ENCODE results near the gene ABR.

Gene ABR

GRCh38 chr17:1059131-1059795 lies 120.5 kb downstream of the ABR start:
- Histone ChIP-seq H3K4me3 (ENCODE audit: low read depth, low read length) (no peak overlapping the region), H3K9me3 (ENCODE audit: control insufficient read depth, insufficient read depth, low read length) (peaks cover 5% of the 10 kb centered on the region; the same call in 1 of the 2 replicates), H3K4me1 (ENCODE audit: control insufficient read depth, insufficient read depth, low read length) (no peaks in the 10 kb centered on the region), H3K27me3 (ENCODE audit: control insufficient read depth, insufficient read depth, low read length) (no peaks in the 10 kb centered on the region), H3K36me3 (ENCODE audit: control insufficient read depth, insufficient read depth, low read length) (peaks cover 18% of the 10 kb centered on the region), H3K27ac (ENCODE audit: low read depth, low read length) (no peak overlapping the region), H3K9ac (ENCODE audit: low read depth, low read length) (no peak overlapping the region)

GRCh38 chr17:1058423-1059130 lies 121.2 kb downstream of the ABR start:
- Histone ChIP-seq H3K9ac (ENCODE audit: low read depth, low read length) (no peak overlapping the region), H3K27ac (ENCODE audit: low read depth, low read length) (no peak overlapping the region), H3K9me3 (ENCODE audit: control insufficient read depth, insufficient read depth, low read length) (peaks cover 5% of the 10 kb centered on the region; the same call in 1 of the 2 replicates), H3K36me3 (ENCODE audit: control insufficient read depth, insufficient read depth, low read length) (peaks cover 18% of the 10 kb centered on the region), H3K27me3 (ENCODE audit: control insufficient read depth, insufficient read depth, low read length) (no peaks in the 10 kb centered on the region), H3K4me3 (ENCODE audit: low read depth, low read length) (no peak overlapping the region), H3K4me1 (ENCODE audit: control insufficient read depth, insufficient read depth, low read length) (no peaks in the 10 kb centered on the region)

- no peaks in the 10 kb centered on the region for H3K4me1 ChIP-seq (ENCODE audit: control insufficient read depth, insufficient read depth, low read length)
- H3K9me3 ChIP-seq (ENCODE audit: control insufficient read depth, insufficient read depth, low read length), result no peaks in the 10 kb centered on the region
- H3K9ac ChIP-seq (ENCODE audit: low read depth, low read length), result no peak overlapping the region
- H3K36me3 ChIP-seq (ENCODE audit: control insufficient read depth, insufficient read depth, low read length), result peaks cover 12% of the 10 kb centered on the region
- no peaks in the 10 kb centered on the region for H3K27me3 ChIP-seq (ENCODE audit: control insufficient read depth, insufficient read depth, low read length)
- H3K27ac ChIP-seq (ENCODE audit: low read depth, low read length), result no peak overlapping the region
- H3K4me3 ChIP-seq (ENCODE audit: low read depth, low read length), result no peak overlapping the region
Measured at GRCh38 chr17:1056761-1057160, 123.0 kb downstream of the ABR start.

GRCh38 chr17:1055751-1056645 lies 123.8 kb downstream of the ABR start:
- Histone ChIP-seq H3K4me1 (ENCODE audit: control insufficient read depth, insufficient read depth, low read length) (no peaks in the 10 kb centered on the region), H3K4me3 (ENCODE audit: low read depth, low read length) (no peak overlapping the region), H3K27ac (ENCODE audit: low read depth, low read length) (no peak overlapping the region), H3K9me3 (ENCODE audit: control insufficient read depth, insufficient read depth, low read length) (no peaks in the 10 kb centered on the region), H3K9ac (ENCODE audit: low read depth, low read length) (no peak overlapping the region), H3K27me3 (ENCODE audit: control insufficient read depth, insufficient read depth, low read length) (no peaks in the 10 kb centered on the region), H3K36me3 (ENCODE audit: control insufficient read depth, insufficient read depth, low read length) (peaks cover 12% of the 10 kb centered on the region)

- no peak overlapping the region for H3K9ac ChIP-seq (ENCODE audit: low read depth, low read length)
- H3K27ac ChIP-seq (ENCODE audit: low read depth, low read length), result no peak overlapping the region
- H3K4me3 ChIP-seq (ENCODE audit: low read depth, low read length), result no peak overlapping the region
- H3K27me3 ChIP-seq (ENCODE audit: control insufficient read depth, insufficient read depth, low read length), result no peaks in the 10 kb centered on the region
- H3K9me3 ChIP-seq (ENCODE audit: control insufficient read depth, insufficient read depth, low read length), result no peaks in the 10 kb centered on the region
- peaks cover 12% of the 10 kb centered on the region for H3K36me3 ChIP-seq (ENCODE audit: control insufficient read depth, insufficient read depth, low read length)
- H3K4me1 ChIP-seq (ENCODE audit: control insufficient read depth, insufficient read depth, low read length), result no peaks in the 10 kb centered on the region
Measured at GRCh38 chr17:1055231-1055630, 124.5 kb downstream of the ABR start.

GRCh38 chr17:1054656-1055055 lies 125.1 kb downstream of the ABR start:
- Histone ChIP-seq H3K4me1 (ENCODE audit: control insufficient read depth, insufficient read depth, low read length) (no peaks in the 10 kb centered on the region), H3K27me3 (ENCODE audit: control insufficient read depth, insufficient read depth, low read length) (no peaks in the 10 kb centered on the region), H3K36me3 (ENCODE audit: control insufficient read depth, insufficient read depth, low read length) (peaks cover 15% of the 10 kb centered on the region), H3K9me3 (ENCODE audit: control insufficient read depth, insufficient read depth, low read length) (no peaks in the 10 kb centered on the region), H3K27ac (ENCODE audit: low read depth, low read length) (no peak overlapping the region), H3K9ac (ENCODE audit: low read depth, low read length) (no peak overlapping the region), H3K4me3 (ENCODE audit: low read depth, low read length) (no peak overlapping the region)

GRCh38 chr17:1053661-1054360 lies 126.0 kb downstream of the ABR start:
- Histone ChIP-seq H3K36me3 (ENCODE audit: control insufficient read depth, insufficient read depth, low read length) (peaks cover 15% of the 10 kb centered on the region), H3K4me3 (ENCODE audit: low read depth, low read length) (no peak overlapping the region), H3K9me3 (ENCODE audit: control insufficient read depth, insufficient read depth, low read length) (no peaks in the 10 kb centered on the region), H3K27ac (ENCODE audit: low read depth, low read length) (no peak overlapping the region), H3K27me3 (ENCODE audit: control insufficient read depth, insufficient read depth, low read length) (no peaks in the 10 kb centered on the region), H3K9ac (ENCODE audit: low read depth, low read length) (no peak overlapping the region), H3K4me1 (ENCODE audit: control insufficient read depth, insufficient read depth, low read length) (no peaks in the 10 kb centered on the region)

- Histone ChIP-seq H3K9me3 (ENCODE audit: control insufficient read depth, insufficient read depth, low read length) (no peaks in the 10 kb centered on the region), H3K27me3 (ENCODE audit: control insufficient read depth, insufficient read depth, low read length) (no peaks in the 10 kb centered on the region), H3K4me3 (ENCODE audit: low read depth, low read length) (no peak overlapping the region), H3K36me3 (ENCODE audit: control insufficient read depth, insufficient read depth, low read length) (peaks cover 11% of the 10 kb centered on the region; the same call in 1 of the 2 replicates), H3K9ac (ENCODE audit: low read depth, low read length) (no peak overlapping the region), H3K27ac (ENCODE audit: low read depth, low read length) (no peak overlapping the region), H3K4me1 (ENCODE audit: control insufficient read depth, insufficient read depth, low read length) (no peaks in the 10 kb centered on the region)
Measured at GRCh38 chr17:1050996-1051925, 128.5 kb downstream of the ABR start.

- Histone ChIP-seq H3K27ac (ENCODE audit: low read depth, low read length) (no peak overlapping the region), H3K36me3 (ENCODE audit: control insufficient read depth, insufficient read depth, low read length) (peaks cover 11% of the 10 kb centered on the region; the same call in 1 of the 2 replicates), H3K4me3 (ENCODE audit: low read depth, low read length) (no peak overlapping the region), H3K9me3 (ENCODE audit: control insufficient read depth, insufficient read depth, low read length) (no peaks in the 10 kb centered on the region), H3K4me1 (ENCODE audit: control insufficient read depth, insufficient read depth, low read length) (no peaks in the 10 kb centered on the region), H3K27me3 (ENCODE audit: control insufficient read depth, insufficient read depth, low read length) (no peaks in the 10 kb centered on the region), H3K9ac (ENCODE audit: low read depth, low read length) (no peak overlapping the region)
Measured at GRCh38 chr17:1050246-1050995, 129.4 kb downstream of the ABR start.

All from HUES48 (cell line).